Activated CD8-positive, alpha-beta memory T cell treated with anti-CD3 and anti-CD28 coated beads, Interleukin-2, amount 50 U/mL, for 24 hours (primary cell): ENCODE measurements around the gene VIT.
"Not testable (repeated sequence)": the region's sequence is repeated elsewhere in the genome, so short reads cannot be mapped to it uniquely, and the experiment has no call there.

Experiments used
- DNase-seq: peaks from one replicate; pipeline ENCODE4 v3.0.0-alpha.2; 2020; ENCODE audit errors: extremely low read depth

VIT gene

DNA sequence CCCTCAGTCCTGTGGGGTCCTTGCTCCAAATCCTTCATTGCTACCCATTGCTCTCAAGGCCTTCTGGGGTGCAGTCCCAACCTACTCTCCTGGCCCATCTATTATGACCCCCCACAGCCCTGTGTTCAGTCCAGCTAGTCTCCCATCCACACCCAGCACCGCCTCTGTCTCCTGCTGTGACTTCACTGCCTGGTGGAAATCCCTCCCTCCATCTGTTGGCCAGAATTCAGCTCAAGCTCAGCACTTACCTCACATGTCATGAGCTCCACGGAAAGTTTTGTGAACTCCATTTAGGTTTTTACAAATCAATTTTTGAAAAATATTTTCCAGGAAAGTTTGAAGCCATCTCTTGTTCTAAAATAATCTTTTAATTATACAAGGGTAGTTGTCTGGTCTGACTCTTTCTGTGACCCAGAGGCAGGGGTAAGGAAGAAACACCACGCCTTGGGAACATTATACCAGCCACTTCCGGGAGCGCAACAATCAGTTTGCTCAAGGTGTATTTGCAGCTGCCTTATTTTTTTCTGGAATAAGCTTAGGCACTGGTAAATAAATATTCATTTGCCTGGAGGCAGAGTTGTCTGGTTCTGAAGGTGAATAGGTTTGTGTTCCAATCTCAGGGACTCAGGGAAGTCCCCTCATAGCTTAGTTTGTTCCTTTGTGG is 110.8 kb downstream of the VIT start:
- DNase-seq: no peak

DNA sequence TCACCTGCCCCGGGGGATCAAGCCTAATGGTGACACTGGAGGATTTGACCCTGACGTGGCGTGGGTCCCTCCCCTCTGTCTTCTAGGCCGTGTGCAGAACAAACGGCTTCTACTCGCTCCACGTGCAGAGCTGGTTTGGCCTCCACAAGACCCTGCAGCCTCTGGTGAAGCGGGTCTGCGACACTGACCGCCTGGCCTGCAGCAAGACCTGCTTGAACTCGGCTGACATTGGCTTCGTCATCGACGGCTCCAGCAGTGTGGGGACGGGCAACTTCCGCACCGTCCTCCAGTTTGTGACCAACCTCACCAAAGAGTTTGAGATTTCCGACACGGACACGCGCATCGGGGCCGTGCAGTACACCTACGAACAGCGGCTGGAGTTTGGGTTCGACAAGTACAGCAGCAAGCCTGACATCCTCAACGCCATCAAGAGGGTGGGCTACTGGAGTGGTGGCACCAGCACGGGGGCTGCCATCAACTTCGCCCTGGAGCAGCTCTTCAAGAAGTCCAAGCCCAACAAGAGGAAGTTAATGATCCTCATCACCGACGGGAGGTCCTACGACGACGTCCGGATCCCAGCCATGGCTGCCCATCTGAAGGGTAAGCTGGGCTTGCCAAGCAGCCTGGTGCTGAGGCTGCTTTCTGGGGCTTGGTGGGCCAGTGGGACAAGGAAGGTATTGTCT is 112.0 kb downstream of the VIT start:
- no peak for DNase-seq

DNA sequence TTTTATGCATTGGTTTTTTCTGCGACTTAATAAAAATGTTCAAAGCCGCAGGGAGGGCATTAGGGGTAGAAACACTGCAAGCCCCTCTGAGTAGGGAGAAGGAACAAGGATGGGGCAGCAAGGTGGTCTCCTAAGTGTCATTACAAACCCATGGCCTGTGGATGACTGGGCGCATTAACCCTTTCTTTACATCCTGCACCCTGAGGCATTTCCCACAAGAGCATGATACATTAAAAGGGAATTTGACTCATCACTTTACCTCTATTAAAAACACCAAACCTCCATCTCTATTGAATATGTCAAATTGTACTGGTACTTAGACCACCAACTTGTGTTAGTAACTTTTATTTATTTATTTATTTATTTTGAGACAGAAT is 112.5 kb downstream of the VIT start:
- no peak for DNase-seq

DNA sequence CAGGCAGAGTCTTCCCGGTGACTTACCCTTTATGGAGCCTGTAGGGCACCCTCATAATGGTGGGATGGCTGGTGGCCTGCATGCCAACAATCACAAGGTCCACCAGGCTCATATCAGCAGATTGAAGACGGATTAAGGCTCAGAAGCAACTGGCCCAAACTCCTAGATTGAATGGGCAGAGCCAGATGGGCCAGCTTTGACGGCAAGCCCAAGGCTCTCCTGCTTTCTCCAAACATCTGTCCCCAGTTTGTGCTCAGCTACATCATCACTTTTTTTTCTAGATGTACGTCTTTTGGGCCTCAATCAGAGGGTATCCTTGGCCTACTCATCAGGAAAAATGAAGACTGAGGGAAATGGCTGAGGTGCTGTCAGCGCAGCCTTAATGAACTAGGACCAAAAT is 114.6 kb downstream of the VIT start:
- no peak for DNase-seq

DNA sequence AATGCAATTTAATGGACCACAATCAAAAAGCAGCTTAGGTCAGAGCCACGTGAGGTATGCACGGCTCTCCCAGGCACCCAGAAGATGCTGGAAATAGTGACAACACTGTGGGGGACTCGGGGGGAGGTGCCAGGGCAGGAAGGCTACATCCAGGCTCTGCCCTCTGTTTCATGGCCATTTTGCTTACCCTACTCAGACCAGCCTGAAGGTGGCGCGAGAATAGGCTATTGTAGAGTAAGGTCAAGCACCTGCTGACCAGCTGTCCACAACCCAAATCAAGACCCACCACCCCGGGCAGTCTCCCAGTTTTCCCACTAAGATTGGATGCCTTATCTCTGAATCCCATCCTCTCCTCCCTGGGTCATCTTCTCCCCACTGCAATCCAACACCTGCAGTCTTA is 115.7 kb downstream of the VIT start:
- no peak for DNase-seq

DNA sequence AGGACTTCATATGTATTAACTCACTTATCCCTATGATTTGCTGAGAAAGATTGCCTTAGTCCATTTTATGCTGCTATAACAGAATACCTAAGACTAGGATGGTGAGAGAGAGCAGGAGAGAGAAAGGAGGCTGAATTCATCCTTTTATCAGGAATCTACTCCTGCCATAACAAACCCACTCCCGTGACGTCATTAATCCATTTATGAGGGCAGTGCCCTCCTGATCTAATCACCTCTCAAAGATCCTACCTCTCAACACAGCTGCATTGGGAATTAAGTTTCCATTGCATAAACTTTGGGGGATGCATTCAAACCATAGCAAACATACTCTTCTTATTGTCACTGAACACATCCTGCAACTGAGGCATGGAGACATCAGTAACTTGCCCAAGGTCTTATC is 122.0 kb downstream of the VIT start:
- DNase-seq: no peak

DNA sequence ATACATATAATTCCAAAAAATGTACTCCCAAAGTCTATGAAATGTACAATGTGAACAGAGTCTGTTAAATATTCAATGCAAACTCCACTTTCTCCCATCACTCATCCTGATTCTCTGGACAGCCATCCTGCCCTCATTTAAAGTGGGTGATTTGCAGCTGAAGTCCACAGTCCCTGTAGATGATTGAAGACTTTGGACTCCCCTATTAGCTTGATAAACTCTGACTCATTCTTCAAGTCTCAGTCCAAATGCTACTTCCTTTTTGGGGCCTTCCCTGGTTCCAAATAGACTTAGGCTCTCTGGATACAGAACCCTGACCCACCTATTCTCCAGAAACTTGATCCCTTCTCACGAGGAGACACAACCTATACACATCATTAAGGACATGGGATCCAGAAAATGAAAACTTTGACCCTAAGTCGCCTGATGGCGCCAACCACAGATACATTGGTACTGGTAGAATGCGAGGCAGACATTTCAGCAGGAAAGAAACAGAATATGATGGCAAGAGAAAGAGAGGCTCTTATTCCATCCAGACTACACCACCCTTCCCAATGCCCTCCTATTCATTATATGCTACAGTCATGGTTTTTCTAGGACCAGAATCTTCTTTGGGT is 122.7 kb downstream of the VIT start:
- no peak for DNase-seq

DNA sequence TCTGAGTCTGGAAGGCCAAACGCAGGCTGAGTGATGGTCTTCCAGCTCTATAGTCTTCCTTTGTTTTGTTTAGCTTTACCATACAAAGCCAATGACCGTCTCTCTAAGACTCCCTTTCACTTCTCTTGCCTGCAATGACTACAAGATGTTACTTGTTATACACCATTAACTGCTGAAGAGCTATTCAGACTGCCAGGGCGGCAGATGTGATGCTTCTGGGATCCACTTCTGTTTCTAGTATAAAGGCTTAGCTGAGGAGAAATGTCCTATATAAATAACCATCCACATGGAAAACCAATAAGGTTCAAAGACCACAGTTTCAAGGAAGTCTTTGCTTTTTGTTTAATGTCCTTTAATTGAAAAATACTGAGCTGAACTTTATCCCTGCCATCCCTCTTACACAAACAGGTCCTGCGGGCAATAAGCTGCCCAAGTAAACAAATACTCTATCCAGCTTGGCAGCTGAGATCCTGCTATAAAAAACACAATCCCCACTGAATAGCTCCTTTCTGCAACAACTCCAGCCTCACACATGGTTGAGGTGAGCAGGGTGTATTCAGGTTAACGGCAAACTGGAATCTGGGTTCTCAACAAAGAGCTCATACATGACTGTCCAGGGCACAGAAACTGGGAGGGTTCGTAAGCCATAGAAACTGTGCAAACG is 124.6 kb downstream of the VIT start:
- DNase-seq: no peak

DNA sequence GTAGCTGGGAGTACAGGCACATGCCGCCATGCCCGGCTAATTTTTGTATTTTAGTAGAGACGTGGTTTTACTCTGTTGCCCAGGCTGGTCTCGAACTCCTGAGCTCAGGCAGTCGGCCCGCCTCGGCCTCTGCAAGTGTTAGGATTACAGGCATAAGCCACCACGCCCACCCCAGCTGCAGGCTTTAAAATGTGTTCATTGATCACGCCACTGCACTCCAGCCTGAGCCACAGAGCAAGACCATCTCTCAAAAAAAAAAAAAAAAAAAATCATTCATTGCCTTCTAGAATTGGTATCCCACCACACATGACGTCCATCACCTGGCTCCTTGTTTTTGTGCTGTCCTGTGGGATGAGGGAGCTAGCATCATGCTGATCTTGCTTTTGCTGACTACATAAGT is 127.4 kb downstream of the VIT start:
- no peak for DNase-seq

DNA sequence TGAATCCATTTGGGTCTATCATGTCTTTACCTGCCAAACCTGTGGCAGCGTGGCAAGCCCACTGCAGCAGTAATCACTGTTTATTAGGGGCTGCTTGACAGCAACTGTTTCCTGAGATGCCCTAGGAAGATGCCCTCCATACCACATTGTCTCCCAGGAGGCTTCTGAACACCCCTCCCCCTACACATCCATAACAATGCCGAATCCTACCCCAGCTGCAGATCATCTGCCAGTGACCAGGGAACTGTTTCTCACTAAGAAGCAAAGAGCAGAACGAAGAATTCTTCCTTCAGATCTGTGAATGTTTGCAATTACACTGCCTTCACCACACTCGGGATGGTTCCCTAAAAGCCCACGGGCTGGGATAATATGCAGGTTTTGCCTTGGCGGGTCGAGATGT is 127.8 kb downstream of the VIT start:
- DNase-seq: no peak

DNA sequence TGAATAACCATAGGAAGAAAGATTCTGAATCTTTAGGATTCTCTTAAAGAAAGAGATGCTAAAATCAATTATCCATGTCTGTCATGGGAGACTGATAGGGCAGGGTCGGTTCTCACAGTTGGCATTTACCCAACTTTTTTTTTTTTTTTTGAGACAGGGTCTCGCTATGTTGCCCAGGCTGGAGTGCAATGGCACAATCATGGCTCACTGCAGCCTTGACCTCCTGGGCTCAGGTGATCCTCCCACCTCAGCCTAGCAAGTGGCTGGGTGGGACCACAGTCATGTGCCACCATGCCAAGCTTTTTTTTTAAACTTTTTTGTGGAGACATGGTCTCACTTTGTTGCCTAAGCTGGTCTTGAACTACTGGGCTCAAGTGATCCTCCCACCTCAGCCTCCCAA is 128.2 kb downstream of the VIT start:
- not testable (repeated sequence) for DNase-seq

DNA sequence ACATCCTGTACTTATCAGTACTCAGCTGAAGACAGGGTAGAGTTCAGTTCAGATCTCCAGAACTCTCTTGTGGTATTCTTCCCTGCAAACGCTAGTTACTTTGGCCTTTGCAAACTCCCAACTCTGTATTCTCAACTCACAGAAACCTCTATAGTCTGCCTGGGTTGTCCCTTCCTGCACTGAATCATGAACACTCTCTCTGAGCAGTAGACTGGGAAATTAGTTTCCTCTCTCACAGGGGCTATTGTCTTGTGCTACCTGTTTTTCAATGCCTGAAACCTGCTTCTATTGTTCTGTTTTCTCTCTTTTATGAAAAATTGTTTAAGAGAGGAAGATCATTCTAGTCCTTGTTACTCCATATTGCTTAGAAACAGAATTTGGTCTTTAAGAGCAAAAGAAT is 134.7 kb downstream of the VIT start:
- no peak for DNase-seq

DNA sequence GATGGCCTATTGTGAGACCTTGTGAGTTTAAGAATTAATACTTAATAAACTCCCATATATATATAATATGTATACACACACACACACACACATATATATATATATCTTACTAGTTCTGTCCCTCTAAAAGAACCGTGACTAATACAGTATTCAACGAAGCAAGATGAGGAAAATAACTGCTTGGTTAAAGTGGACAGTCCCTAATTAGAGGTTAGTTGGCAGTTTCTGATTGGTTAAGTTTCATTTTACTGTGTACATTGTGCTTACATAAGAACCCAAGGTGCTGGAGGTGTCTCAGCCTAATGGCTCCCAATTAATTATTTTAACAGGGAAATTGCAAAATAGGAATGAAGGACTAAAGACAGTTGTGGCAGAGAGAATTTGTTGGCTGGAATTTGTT is 137.7 kb downstream of the VIT start:
- no peak for DNase-seq

DNA sequence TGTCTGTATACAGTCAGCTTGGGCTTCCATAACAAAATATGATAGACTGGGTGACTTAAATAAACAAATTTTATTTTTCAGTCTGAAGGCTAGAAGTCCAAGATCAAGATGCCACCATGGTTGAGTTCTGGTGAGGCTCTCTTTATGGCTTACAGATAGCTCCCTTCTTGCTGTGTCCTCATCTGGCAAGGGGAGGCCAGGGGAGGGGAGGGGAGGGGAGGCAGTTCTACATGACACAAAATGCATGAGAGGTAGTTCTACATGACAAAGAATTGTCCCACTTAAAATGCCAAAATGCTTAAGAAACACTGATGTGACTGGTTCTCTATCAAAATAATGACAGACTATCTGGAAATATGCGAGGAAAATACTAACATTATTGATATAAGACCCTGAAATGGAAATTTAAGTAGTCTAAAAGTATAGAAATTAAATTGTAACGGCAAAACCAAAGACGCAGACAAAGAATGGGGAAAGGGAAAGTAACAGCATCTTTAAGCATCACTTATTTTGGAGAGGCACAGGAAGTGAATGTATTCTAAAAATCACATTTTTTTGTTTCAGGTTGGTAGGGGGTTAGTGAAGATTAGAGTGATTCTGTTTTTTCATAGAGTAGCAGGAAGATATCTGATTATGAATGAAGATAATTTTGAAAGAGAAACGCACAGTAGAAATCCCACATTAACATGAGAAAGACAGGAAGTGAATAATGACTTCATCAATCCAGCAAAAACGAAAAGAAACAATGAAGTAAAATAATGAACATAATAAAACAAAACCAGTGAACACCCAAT is 138.4 kb downstream of the VIT start:
- DNase-seq: no peak

DNA sequence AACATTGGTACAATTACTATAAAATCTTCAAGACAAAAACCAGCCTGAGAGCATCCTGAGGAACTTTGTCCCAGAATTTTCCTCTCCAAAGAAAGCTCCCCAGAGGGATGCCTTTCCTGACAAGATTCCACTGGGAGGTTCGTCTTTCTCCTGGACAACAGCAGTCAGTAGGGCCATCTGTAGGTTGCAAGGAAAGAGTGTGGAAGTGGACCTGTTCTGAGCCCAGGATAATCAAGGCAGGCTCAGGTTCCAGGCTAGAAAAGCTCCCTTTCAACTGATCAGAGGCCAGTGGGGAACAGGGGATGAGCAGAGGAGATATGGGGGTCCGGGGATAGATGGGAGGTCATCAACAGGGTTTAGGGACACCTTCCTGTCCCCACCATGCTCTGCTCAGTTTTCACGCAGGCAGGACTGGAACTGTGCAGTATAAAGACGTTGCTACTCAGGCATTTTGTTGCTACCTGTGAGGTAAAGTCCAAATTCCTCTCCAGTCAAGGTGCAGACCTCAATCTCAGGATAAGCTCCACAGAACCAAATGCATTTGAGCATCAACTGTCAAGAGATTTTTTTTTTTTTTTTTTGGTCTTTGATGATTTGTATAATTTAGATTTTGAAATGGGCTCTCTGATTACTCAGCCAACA is 143.6 kb downstream of the VIT start:
- no peak for DNase-seq

DNA sequence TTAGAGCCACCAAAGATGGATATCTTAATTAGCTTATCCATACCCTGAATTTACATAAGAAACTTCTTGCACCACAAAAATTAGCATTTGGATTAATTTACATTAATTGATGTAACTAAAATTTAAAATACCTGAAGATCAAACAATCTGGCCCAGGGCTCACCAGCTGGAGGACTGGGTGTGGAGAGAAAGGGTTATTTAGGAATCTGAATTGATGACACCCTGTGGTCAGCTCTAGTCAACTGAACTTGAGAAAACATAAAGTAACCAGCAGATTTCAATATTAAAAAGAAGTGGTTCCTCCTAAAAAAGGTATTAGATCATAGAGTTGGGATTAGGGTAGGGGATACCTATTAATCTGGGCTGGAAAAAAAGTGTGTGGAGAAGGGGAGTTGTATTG is 147.3 kb downstream of the VIT start:
- no peak for DNase-seq

DNA sequence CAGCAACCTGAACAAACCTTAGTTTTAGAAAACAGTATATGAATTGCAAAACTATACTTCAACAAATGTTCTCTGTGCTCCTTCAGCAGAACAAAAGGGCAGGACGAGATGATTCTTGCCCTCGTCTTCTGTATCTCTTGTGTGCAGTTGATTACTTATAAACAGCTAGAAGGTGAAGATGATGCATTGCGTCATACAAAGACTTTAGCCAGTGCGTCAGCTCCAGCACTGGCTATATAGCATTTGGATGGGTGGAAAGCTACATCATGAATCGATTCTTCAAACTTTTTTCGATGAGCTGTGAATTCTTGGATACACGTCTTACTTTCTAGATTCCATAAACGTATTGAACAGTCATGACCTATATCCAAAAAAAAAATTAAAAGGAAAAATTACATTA is 152.8 kb downstream of the VIT start:
- no peak for DNase-seq

DNA sequence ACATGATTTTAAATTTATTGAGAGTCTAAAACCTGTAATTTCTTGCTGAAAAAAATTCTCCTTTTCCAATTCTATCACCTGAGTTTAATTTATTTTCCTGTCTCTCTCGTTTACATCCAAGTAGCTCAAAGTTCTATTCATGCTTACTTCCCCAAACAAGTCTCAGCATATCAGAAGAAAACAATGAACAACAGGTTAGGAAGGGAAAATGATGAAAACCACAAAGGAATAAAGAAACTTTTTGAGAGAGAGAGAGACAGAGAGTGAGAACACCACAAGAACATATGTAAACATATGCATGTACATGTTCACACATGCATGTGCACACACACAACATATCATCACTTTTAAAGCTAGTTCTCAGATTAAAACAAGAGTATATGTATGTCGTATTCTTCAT is 157.7 kb downstream of the VIT start:
- DNase-seq: no peak

DNA sequence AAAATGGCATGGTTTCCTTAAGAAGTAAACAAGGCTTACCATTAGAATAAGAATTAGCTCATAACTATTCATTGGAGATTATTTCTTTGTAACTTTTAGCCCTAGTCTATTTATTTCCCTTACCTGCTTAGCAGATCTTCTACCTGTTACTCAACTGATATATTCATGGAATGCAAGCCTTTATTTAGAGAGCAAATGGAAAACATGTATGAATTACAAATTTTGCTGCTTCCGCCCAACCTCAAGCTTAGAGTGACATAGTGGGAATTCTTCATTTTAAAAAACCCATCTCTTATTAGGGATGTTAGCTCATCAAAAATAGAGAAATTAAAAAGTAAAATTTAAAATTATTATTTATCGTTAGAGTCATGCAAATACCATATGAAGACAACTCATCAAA is 158.9 kb downstream of the VIT start:
- DNase-seq: no peak

DNA sequence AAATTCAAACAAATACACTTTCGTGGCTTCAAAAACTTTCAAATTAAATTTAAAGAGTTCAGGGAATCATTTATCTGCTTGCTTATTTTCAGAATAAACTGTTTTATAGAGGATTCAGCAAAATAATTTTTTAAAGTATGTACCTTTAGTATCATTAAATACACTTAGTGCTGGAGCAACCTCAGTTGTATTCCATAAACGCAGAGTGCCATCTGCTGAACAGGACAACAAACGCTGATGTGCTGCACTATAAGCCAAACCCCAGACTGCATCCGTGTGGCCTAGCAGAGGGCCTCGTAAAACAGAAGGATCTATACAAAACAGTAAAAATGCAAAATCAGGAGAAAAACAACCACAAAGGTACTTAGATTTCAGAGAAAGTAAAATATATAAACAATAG is 161.2 kb downstream of the VIT start:
- no peak for DNase-seq

DNA sequence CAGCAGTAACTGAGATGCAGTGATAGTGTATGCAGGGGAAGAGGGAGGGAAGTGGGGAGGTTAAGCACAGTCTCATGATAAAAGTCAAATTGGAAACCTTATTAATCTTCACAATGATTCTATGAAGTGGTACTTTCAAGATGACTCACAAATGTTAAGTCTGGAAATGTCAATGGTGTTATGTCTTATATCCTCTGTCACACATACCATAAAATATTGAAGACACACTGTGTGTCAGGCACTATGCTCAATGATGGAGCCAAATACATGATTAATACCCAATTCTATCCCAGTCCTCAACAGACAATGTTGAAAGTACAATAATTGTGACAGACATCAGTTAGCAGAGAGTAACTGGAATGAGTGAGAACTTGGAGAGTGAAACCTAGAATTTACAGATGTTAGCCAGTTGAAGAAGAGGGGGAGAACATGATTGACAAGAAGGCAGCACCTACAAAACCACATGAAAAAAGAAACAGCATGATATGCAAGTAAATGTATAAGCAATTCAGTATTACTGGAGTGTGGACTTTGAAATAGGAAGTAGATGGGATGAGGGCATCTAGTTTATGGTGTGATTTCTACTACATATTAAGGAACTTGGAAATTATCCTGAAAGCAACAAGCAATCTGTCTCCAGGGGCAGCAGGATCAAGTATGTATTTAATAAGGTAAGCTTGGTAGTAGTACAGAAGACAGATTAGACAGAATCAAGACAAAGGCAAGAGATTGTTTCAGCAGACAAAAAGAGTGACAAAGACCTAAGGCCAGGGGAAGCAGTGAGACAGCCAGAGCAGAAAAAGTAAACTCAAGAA is 162.3 kb downstream of the VIT start:
- no peak for DNase-seq
